Smooth muscle cell (in vitro differentiated cells): ENCODE data around the gene MRC2. TPM values are rescaled to one million over a fixed set of nuclear protein-coding genes. Genes with fewer than 3 reads are reported as not detected.
"Not testable (repeated sequence)": the region's sequence is repeated elsewhere in the genome, so short reads cannot be mapped to it uniquely, and the experiment has no call there.

ENCODE experiments used
- DNase-seq: peaks from one replicate; lab custom pipeline; 2025; ENCODE audit not compliant: unreplicated experiment; lab: John Stamatoyannopoulos, UW
- H2AFZ ChIP-seq: fragments of 200-600 bp; sonication (generic); 2 replicates; pipeline ENCODE4 v1.6.0; 2016; ENCODE audit warnings: antibody characterized with exemption, low read depth, mild to moderate bottlenecking
- H3F3A ChIP-seq: fragments of 200-600 bp; sonication (generic); 2 replicates; pipeline ENCODE4 v1.6.0; 2017; ENCODE audit warnings: antibody characterized with exemption, low read depth
- H3K27ac ChIP-seq: fragments of 200-600 bp; sonication (generic); 2 replicates; pipeline ENCODE4 v1.5.1; 2016; ENCODE audit warnings: low read depth, mild to moderate bottlenecking
- H3K27me3 ChIP-seq: fragments of 200-600 bp; sonication (generic); 2 replicates; pipeline ENCODE4 v1.6.1; 2016; ENCODE audit warnings: low read depth, mild to moderate bottlenecking
- H3K36me3 ChIP-seq: fragments of 200-600 bp; sonication (generic); 2 replicates; pipeline ENCODE4 v1.5.1; 2016; ENCODE audit warnings: low read depth
- H3K4me1 ChIP-seq: fragments of 200-600 bp; sonication (generic); 2 replicates; pipeline ENCODE4 v1.5.1; 2016; ENCODE audit warnings: low read depth
- H3K4me2 ChIP-seq: fragments of 200-600 bp; sonication (generic); 2 replicates; pipeline ENCODE4 v1.6.0; 2016; ENCODE audit warnings: mild to moderate bottlenecking
- H3K4me3 ChIP-seq: fragments of 200-600 bp; sonication (generic); 2 replicates; pipeline ENCODE4 v1.5.1; 2016; ENCODE audit warnings: mild to moderate bottlenecking
- H3K79me2 ChIP-seq: fragments of 200-600 bp; sonication (generic); 2 replicates; pipeline ENCODE4 v1.6.0; 2016; ENCODE audit warnings: low read depth, mild to moderate bottlenecking
- H3K9ac ChIP-seq: fragments of 200-600 bp; sonication (generic); 2 replicates; pipeline ENCODE4 v1.6.0; 2016; ENCODE audit warnings: low read depth
- H3K9me3 ChIP-seq: fragments of 200-600 bp; sonication (generic); replicated peaks from 2 replicates; pipeline ENCODE4 v1.5.1; 2016; ENCODE audit warnings: low read depth
- H4K20me1 ChIP-seq: fragments of 200-600 bp; sonication (generic); 2 replicates; pipeline ENCODE4 v1.6.0; 2016; ENCODE audit warnings: low read depth
- WGBS: methylation state at CpG from one replicate; pipeline ENCODE4 v1.1.7; 2016; ENCODE audit warnings: low lambda C conversion rate; 5-methylcytosine and 5-hydroxymethylcytosine counted together
- polyA plus RNA-seq: library from polyadenylated mRNA; unstranded; fragments of >200 nt; fragmentation: Nextera tagmentation; extraction: Ambion mirVana; gene quantifications from 2 replicates; pipeline ENCODE4 v1.2.1, GENCODE V29; 2016
- total RNA-seq: library from RNA; depleted of rRNA; stranded (reverse); fragments of >200 nt; gene quantifications from 2 replicates; pipeline ENCODE4 v1.2.3, GENCODE V29; 2014
- TF ChIP-seq, protein P1 (sequence below): fragments of 200-600 bp; sonication (generic); IDR thresholded peaks from 2 replicates; pipeline ENCODE4 v1.5.1; 2017; ENCODE audit warnings: borderline replicate concordance, mild to moderate bottlenecking, antibody characterized with exemption; ENCODE audit not compliant: insufficient read depth, poor library complexity, severe bottlenecking

The MRC2 gene
- total and polyA plus RNA-seq, 2 experiments from 2014 or later: 177 to 489 TPM

DNA sequence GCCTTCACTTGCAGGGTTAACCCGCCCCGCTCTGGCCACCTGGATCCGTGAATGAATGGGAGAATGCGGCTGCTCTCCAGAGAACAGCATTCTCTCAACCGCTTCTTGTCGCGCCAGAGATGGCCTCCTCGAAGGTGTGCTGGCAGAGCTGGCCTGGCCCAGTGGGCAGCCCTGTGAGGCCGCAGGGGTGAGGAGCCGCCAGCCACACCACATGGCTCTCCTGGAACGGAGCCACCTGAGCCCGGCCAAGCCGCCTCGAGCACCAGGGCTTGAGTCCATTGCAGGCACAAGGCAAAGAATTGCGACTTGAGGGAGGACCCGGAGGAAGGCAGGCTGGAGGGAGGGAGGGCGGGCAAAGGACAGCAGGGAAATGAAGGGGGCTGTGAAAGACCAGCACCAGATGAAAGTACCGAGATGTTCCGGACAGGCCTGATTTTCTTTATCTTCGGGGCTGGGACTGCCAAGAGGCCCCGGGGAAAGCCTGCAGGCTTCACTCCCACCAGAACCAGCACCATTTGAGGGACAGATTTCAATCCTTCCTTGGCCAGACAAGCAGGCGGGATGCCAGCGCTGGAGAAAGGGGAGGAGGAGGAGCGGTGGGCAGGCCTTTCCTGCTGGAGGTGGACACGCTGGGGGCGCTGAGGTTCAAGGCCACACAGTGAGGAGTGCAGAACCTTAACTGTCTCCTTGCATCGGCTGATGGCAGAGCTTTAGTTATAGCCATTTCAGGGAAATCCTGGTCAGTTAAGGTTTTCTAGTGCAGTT, 69.4 kb downstream of the MRC2 start:
- 86% methylated on average over 27 of the region's 27 CpGs for WGBS
- no peak overlapping the region for H2AFZ ChIP-seq
- no peaks in the 10 kb centered on the region for H3K79me2 ChIP-seq
- no peaks in the 10 kb centered on the region for H3K27me3 ChIP-seq
- H3F3A ChIP-seq: peaks cover 18% of the 10 kb centered on the region
- H3K9me3 ChIP-seq: no peaks in the 10 kb centered on the region
- H3K36me3 ChIP-seq: no peaks in the 10 kb centered on the region
- no peak overlapping the region for H3K9ac ChIP-seq
- H3K4me3 ChIP-seq: no peak overlapping the region
- no peaks in the 10 kb centered on the region for H4K20me1 ChIP-seq
- TF ChIP-seq, protein P1, sequence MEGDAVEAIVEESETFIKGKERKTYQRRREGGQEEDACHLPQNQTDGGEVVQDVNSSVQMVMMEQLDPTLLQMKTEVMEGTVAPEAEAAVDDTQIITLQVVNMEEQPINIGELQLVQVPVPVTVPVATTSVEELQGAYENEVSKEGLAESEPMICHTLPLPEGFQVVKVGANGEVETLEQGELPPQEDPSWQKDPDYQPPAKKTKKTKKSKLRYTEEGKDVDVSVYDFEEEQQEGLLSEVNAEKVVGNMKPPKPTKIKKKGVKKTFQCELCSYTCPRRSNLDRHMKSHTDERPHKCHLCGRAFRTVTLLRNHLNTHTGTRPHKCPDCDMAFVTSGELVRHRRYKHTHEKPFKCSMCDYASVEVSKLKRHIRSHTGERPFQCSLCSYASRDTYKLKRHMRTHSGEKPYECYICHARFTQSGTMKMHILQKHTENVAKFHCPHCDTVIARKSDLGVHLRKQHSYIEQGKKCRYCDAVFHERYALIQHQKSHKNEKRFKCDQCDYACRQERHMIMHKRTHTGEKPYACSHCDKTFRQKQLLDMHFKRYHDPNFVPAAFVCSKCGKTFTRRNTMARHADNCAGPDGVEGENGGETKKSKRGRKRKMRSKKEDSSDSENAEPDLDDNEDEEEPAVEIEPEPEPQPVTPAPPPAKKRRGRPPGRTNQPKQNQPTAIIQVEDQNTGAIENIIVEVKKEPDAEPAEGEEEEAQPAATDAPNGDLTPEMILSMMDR: no peak
- H3K4me1 ChIP-seq: no peaks in the 10 kb centered on the region
- H3K4me2 ChIP-seq: no peak overlapping the region
- no peak overlapping the region for H3K27ac ChIP-seq
- no peak for DNase-seq

DNA sequence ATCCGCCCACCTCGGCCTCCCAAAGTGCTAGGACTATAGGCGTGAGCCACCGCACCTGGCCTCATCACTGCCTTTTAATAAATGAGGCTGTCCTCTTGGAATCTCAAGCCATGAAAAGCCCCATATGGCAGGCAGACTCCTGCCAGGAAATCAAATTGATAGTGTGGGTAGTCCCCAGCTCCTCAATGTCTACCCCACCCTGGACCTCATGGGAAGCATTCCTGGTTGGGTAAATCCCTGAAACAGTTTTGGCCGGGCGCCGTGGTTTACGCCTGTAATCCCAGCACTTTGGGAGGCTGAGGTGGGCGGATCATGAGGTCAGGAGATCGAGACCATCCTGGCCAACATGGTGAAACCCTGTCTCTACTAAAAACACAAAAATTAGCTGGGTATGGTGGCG, 71.0 kb downstream of the MRC2 start:
- H4K20me1 ChIP-seq, H3K36me3 ChIP-seq, H3K9ac ChIP-seq, H2AFZ ChIP-seq, H3K79me2 ChIP-seq, H3K9me3 ChIP-seq, DNase-seq, H3K4me3 ChIP-seq, H3K4me2 ChIP-seq, H3F3A ChIP-seq, H3K27me3 ChIP-seq, H3K27ac ChIP-seq, H3K4me1 ChIP-seq: not testable (repeated sequence)
- WGBS: 84% methylated on average over 11 of the region's 11 CpGs

GRCh38 chr17:62700964-62701705, 73.7 kb downstream of the MRC2 start:
- no peak overlapping the region for H3K9ac ChIP-seq
- no peak overlapping the region for H3K4me2 ChIP-seq
- H3K79me2 ChIP-seq: no peaks in the 10 kb centered on the region
- H3K4me1 ChIP-seq: peaks cover 16% of the 10 kb centered on the region
- H3K4me3 ChIP-seq: no peak overlapping the region
- no peaks in the 10 kb centered on the region for H3K36me3 ChIP-seq
- no peaks in the 10 kb centered on the region for H3K27me3 ChIP-seq
- no peaks in the 10 kb centered on the region for H4K20me1 ChIP-seq
- H3F3A ChIP-seq: no peaks in the 10 kb centered on the region
- H3K9me3 ChIP-seq: no peaks in the 10 kb centered on the region
- TF ChIP-seq, protein P1: no peak
- no peak overlapping the region for H2AFZ ChIP-seq
- WGBS: 94% methylated on average over 12 of the region's 12 CpGs
- DNase-seq: no peak
- no peak overlapping the region for H3K27ac ChIP-seq

DNA sequence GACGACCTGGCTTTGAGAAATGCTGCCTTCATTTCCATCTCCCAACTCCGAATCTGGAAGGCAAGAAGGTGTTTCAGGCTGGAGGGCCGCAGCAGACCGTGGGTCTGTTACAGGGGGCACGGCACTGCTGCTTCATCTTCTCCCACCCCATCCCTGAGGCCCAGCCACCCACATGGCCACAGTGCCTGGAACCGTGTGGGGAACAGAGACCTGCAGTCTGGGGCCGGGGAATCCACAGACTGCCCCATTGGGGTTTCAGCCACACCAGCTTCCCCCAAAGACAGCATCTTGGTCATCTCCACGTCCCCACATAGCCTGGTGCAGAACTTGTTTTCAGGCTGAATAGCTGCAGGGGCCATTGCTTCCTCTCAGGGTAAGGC, 74.2 kb downstream of the MRC2 start:
- H3K4me2 ChIP-seq: no peak overlapping the region
- peaks cover 16% of the 10 kb centered on the region for H3K4me1 ChIP-seq
- no peak overlapping the region for H3K9ac ChIP-seq
- H3K27ac ChIP-seq: no peak overlapping the region
- no peak overlapping the region for H3K4me3 ChIP-seq
- H3F3A ChIP-seq: no peaks in the 10 kb centered on the region
- DNase-seq: no peak
- no peaks in the 10 kb centered on the region for H4K20me1 ChIP-seq
- H3K36me3 ChIP-seq: no peaks in the 10 kb centered on the region
- H3K27me3 ChIP-seq: no peaks in the 10 kb centered on the region
- no peak overlapping the region for H2AFZ ChIP-seq
- 89% methylated on average over 8 of the region's 8 CpGs for WGBS
- TF ChIP-seq, protein P1: no peak
- no peaks in the 10 kb centered on the region for H3K9me3 ChIP-seq
- H3K79me2 ChIP-seq: no peaks in the 10 kb centered on the region
